GM13977 (cell line): ENCODE data around the gene LHFPL2.

Experiments used
- DNase-seq: peaks from one replicate; pipeline ENCODE4 v3.0.0; 2012; ENCODE audit warnings: low spot score
- CTCF ChIP-seq: IDR thresholded peaks from 2 replicates; pipeline ENCODE4 v1.5.1; 2012; ENCODE audit warnings: mild to moderate bottlenecking, control low read depth; ENCODE audit not compliant: insufficient read depth; ENCODE audit errors: extremely low read depth, missing control alignments
- in situ Hi-C: fragments of 300-500 bp; cut with MboI; formaldehyde crosslinking; loops from one replicate; pipeline ENCODE4 v1.12.0; 2022; ENCODE audit warnings: low sequenced_read_pairs, low pct_unique_long_range_greater_than_20kb, mixed read lengths, inconsistent platforms; ENCODE audit not compliant: unreplicated experiment

Gene LHFPL2

GRCh38 chr5:78506261-78507024 is 142.1 kb downstream of the LHFPL2 start:
- no peak for DNase-seq
- in situ Hi-C loops, result no loop called here
- no peak for TF ChIP-seq CTCF

DNA sequence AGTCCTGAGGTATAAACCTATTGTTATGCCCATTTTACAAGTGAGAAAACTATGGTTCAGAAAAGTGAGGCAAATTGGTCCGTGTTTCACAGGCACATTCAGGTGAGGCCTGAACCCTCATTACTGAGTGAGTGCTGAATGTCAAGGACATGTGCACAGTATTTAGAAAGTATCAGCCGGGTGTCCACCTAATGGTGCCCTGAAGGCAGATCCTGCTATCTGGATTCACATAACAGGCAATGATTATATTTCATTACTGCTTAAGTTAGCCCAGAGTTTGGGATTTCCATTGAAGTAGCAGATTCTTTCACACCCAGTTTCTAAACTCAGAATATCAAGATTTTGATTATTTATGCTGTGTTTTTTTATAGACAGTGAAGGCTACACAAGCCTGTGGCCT is 142.7 kb downstream of the LHFPL2 start:
- in situ Hi-C loops, result no loop called here
- no peak for TF ChIP-seq CTCF
- DNase-seq, result no peak

GRCh38 chr5:78504704-78505677 is 143.6 kb downstream of the LHFPL2 start:
- in situ Hi-C loops, result no loop called here
- DNase-seq, result no peak
- TF ChIP-seq CTCF, result no peak

GRCh38 chr5:78503958-78504653 is 144.5 kb downstream of the LHFPL2 start:
- in situ Hi-C loops, result no loop called here
- no peak for DNase-seq
- TF ChIP-seq CTCF, result no peak

GRCh38 chr5:78501411-78502352 is 146.9 kb downstream of the LHFPL2 start:
- TF ChIP-seq CTCF, result no peak
- in situ Hi-C loops, result no loop called here
- no peak for DNase-seq

DNA sequence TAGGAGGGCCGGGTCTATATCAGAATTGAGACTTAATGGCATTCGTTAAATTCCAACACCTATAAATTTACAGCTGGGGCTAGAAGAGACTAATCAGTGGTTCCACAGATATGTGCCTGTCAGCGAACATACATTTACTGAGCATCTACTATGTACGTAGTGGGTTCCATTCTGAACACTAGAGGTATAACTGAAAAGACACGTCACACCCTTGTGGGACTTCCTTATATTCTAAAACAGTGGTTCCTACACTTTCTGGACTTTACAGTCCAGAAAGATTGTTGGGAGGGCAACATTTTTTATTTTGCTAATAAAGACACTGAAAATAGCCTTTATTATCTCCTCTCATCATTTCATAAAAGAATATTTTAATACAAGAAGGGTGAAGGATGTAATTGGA is 147.7 kb downstream of the LHFPL2 start:
- TF ChIP-seq CTCF, result no peak
- DNase-seq, result no peak
- in situ Hi-C loops, result no loop called here
